ENCODE results near the gene G6PD.

The G6PD gene

GRCh38 chrX:154486052-154486395, 60.6 kb downstream of the G6PD start:
- DNase-seq: no peak

DNA sequence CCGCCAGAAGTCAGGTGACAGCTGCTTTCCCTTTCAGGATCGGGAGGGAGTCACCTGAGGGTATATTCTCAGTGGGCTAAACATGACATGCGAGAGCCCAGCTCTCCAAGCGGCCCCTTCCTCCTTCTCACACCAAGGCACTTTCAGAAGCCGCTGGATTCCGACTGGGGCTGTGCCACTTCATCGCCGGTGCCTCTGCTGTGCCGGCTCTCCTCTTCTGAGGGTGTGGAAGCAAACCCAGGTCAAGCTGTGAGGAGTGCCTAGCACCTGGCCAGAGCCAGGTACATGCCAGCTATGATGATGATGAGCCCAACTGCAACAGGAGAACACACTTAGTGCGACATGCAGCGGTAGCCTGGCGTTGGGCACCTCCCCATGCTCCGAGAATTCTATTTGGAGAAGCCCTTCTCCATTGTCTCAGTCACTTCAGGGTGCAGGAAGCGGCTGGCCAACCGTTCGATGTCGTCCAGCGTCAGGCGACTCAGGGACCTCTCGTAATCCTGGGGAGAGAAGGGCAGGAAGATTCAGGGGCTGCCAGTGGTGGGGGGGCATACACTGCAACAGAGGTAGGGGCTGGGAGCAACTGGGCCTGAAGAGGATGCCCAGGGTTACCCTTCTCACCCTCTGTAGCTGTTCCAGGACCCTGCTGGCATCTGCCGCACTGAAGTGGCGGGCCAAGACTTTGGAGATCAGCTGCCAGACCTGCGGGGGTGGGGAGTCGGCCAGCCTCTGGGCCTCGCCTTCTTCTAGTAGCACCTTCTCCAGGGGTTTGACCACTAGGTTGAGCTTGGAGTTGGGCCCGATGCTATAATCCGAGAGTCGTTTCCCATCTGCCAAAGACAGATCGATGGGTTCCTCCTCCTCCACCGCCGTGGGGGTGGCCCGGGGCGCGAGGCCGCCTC, 61.2 kb downstream of the G6PD start:
- DNase-seq: no peak

- no peak for DNase-seq
Observed at GRCh38 chrX:154484255-154485149, 62.1 kb downstream of the G6PD start.

DNA sequence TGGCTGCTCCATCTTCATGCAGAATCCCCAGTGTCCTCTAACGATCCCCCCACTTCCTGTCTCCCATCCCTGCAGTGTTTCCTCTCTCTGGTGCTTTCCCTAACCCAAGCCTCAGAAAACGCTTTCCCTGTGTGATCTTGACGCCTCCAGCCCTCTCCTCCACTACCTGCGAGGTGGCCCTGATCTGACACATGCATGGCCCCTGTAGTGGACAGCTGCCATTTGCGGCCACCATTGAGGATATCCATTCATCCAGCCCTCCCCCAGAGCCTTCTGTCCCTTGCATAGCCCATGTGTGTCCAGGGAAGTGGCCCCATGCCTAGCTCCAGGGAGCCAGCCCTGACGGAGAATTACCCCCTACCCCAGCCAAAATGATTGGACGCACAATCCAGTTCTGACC, 63.3 kb downstream of the G6PD start:
- no peak for DNase-seq

GRCh38 chrX:154482786-154483185, 63.9 kb downstream of the G6PD start:
- no peak for DNase-seq

DNA sequence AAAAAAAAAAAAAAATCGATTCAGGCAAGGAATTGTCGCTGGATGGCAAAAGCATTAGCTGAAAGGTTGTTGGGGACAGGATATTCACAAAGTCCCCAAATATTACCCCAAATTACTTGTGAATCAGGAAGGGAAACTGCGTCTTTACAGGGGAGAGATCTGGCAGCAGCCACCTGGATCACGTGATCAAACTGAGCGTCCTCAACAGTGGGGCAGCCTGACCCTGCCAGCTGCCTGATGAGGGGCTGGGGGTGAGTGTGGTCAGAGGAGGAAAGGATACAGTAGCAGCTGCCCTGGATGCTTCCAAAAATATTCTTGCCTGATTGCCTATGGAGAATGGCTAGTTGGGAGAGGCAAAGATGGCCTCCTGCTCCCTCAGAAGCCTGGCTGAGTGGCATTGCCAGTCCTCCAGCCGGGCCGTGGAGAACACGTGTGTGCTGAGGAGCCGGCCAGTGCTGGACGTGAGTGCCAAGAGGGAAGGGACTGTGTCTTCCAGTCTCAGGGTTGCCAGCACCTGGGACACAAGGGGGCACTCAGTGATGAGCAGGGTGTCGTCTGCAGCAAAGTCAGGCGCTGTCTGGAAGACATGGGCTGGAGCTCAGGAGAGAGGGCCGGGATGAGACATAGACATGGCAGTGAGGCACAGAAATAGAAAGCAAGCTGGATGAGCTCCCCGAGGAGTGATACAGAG, 64.6 kb downstream of the G6PD start:
- no peak for DNase-seq

Measured in fibroblast of skin of right biceps (primary cell).